HK-2 (cell line): ENCODE data around the gene SLC39A5.
"Not testable (repeated sequence)": the region's sequence is repeated elsewhere in the genome, so short reads cannot be mapped to it uniquely, and the experiment has no call there.

Experiments used
- DNase-seq: peaks from one replicate; pipeline ENCODE4 v3.0.0-alpha.2; 2018; ENCODE audit not compliant: unreplicated experiment

SLC39A5 gene

DNA sequence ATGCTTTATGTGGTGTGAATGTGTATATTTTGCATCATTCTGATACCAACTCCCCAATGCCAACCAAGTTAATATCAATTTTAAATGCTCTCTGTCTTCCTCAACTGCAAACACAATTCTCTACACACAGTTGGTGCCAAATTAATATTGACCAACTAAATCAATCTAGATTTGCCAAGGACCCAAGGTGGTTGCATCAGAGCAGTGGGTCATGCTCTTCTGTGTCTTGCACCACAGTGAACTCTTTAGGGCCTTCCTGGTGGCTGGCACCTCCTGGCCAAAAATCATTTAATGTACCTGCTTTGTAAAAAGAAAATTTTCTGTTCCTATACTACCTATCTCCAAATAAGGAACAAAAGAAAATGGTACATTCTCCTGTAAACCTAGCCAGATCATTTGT, 51.0 kb downstream of the SLC39A5 start:
- no peak for DNase-seq

DNA sequence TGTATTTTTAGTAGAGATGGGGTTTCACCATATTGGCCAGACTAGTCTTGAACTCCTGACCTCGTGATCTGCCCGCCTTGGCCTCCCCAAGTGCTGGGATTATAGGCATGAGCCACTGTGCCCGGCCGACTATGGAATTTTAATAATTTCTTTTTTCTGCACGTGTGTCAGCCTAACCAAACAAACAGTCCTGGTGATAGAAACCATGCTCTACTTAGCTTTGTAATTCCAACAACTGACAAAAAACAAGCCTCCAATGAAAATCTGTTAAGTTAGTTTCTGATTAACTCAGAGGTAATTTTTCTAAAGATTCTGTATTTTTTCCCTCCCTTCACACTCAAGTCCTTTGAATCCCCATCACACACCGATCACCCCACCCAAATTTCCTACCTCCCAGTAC, 52.2 kb downstream of the SLC39A5 start:
- DNase-seq = no peak

DNA sequence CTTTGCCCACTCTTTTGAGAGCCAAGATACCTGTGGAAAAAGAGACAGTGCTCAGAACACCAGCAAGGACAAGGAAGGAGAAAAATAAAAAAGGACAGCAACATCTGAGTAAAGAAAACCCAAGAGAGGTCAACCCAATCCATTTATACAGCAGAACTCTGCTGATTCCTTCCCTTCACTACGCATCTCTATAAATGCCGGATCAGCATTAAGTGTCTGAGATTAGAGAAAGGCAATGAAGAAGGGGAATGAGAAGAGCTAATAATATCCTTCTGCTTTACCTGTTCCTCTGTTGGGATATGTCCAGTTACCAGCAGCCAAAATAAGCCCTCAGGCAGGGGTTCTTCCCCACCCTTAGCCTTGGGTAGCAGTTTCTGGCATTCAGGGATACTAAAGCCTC, 52.7 kb downstream of the SLC39A5 start:
- DNase-seq = no peak

DNA sequence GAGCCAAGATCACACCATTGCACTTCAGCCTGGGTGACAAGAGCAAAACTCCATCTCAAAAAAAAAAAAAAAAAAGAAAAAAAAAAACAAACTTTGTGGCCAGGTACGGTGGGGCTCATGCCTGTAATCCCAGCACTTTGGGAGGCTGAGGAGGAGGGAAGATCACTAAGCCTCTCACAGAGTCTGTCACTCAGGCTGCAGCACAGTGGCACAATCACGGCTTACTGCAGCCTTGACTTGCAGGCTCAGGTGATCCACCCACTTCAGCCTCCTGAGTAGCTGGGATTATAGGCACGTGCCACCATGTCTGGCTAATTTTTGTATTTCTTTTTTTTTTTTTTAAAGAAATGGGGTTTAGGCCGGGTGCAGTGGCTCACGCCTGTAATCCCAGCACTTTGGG, 54.4 kb downstream of the SLC39A5 start:
- not testable (repeated sequence) for DNase-seq

DNA sequence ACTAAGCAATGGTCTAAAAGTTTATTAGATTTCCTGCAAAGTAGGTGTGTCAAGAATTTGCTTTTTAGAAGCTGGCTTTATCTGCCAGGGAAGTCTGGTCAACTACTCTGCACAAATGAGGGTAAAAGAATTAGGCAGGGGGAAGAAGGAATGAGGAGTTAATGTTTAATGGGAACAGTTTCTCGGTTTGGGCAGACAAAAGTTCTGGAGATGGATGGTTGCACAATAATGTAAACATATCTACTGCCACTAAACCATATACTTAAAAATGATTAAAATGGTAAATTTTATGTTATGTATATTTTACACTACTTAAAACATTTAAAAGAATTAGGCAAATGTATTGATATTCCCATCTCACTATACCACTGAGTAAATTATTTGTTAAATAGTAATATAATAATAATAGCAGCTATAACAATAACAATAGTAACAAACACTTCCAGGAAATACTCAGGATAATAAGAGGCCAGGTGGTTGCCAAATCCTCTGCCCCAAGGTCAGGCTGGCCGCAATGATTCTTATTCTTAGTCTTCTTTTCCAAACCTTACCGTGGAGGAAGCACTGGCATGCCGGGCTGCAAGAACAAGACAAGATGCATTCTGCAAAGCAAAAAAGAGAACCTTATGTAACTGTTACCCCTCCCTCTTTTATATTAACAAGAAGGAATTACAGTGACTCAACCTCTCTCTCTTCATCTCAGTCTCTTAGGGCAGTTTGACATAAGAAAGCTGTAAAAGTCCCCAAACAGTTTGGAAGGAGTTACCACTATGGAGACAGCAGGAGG, 56.4 kb downstream of the SLC39A5 start:
- no peak for DNase-seq
